ENCODE measurements around the gene CNTN4. TPM values are rescaled to one million over a fixed set of nuclear protein-coding genes. Genes with fewer than 3 reads are reported as not detected.

The CNTN4 gene
- total RNA-seq, 1 experiment from 2014 or later: 5.7 TPM

DNA sequence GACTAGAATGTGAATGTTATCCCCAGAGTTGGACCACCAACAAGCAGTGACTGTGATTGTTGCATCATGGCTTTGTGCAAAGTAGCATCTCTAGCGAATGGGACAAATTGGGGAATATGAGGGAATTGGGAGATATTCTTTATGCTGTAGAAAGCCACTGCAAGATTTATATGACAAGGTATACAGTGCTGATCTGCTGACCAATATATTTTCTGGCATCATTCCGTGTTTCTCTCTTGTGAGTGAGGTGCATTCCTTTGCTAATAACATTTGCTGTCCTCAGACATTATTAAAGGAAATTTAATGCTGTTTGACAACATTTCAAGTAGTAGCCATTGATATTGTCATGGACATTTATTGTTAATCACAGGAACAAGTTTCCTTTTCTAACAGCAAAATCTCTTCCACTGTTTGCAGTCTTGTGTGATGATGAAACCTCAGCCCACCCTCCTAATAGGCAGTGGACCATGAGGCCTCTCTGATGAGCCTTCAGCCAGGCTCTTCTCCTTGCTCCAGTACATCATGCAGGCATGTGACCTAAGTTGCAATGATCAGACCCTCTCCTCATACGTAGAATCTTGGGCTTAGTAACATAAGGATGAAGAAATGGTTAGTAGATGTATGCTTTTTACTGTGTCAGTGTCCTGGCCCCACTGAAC is 16.1 kb downstream of the CNTN4 start:
- Histone ChIP-seq H3K4me3 (ENCODE audit: low read depth, low read length, poor library complexity, severe bottlenecking) (no peak overlapping the region), H3K27ac (ENCODE audit: low read depth, low read length, poor library complexity, severe bottlenecking) (no peak overlapping the region), H3K4me1 (ENCODE audit: insufficient read depth, low read length, poor library complexity, severe bottlenecking) (no peaks in the 10 kb centered on the region), H3K9me3 (ENCODE audit: low read depth, low read length, poor library complexity, severe bottlenecking) (no peaks in the 10 kb centered on the region), H3K27me3 (replicated peaks; ENCODE audit: insufficient read depth, low read depth, low read length, poor library complexity) (no peaks in the 10 kb centered on the region), H3K36me3 (ENCODE audit: insufficient read depth, low read length, poor library complexity, severe bottlenecking) (no peaks in the 10 kb centered on the region)
- DNase-seq (ENCODE audit: low spot score): no peak
- ChIA-PET POLR2A (ENCODE audit: low non-redundant PET) (no interaction called here), CTCF (no interaction called here)
- BruUV-seq (replicated peaks): no TSS peak
- TF ChIP-seq EZH2 (IDR thresholded peaks at IDR 0.05; ENCODE audit: borderline replicate concordance, low read depth, low read length, poor library complexity, severe bottlenecking) (no peak), CTCF (conservative IDR thresholded peaks at IDR 0.05; ENCODE audit: low read depth, low read length) (no peak)
- intact Hi-C loops (cut with micrococcal nuclease; ENCODE audit: unreplicated experiment): no loop called here

- Histone ChIP-seq H3K9me3 (ENCODE audit: low read depth, low read length, poor library complexity, severe bottlenecking) (peaks cover 5% of the 10 kb centered on the region), H3K4me3 (ENCODE audit: low read depth, low read length, poor library complexity, severe bottlenecking) (no peak overlapping the region), H3K27me3 (replicated peaks; ENCODE audit: insufficient read depth, low read depth, low read length, poor library complexity) (no peaks in the 10 kb centered on the region), H3K4me1 (ENCODE audit: insufficient read depth, low read length, poor library complexity, severe bottlenecking) (no peaks in the 10 kb centered on the region), H3K27ac (ENCODE audit: low read depth, low read length, poor library complexity, severe bottlenecking) (no peak overlapping the region), H3K36me3 (ENCODE audit: insufficient read depth, low read length, poor library complexity, severe bottlenecking) (no peaks in the 10 kb centered on the region)
- intact Hi-C loops (cut with micrococcal nuclease; ENCODE audit: unreplicated experiment): no loop called here
- DNase-seq (ENCODE audit: low spot score): no peak
- CTCF ChIA-PET: no interaction called here
- no TSS peak for BruUV-seq (replicated peaks)
- POLR2A ChIA-PET (ENCODE audit: low non-redundant PET): no interaction called here
- TF ChIP-seq EZH2 (IDR thresholded peaks at IDR 0.05; ENCODE audit: borderline replicate concordance, low read depth, low read length, poor library complexity, severe bottlenecking): no peak
- TF ChIP-seq CTCF (conservative IDR thresholded peaks at IDR 0.05; ENCODE audit: low read depth, low read length): no peak
Measured at GRCh38 chr3:2130726-2131125, 32.1 kb downstream of the CNTN4 start.

GRCh38 chr3:2133146-2133545 is 34.5 kb downstream of the CNTN4 start:
- no peaks in the 10 kb centered on the region for H3K4me1 ChIP-seq (ENCODE audit: insufficient read depth, low read length, poor library complexity, severe bottlenecking)
- no peaks in the 10 kb centered on the region for H3K36me3 ChIP-seq (ENCODE audit: insufficient read depth, low read length, poor library complexity, severe bottlenecking)
- POLR2A ChIA-PET (ENCODE audit: low non-redundant PET): no interaction called here
- no peak for TF ChIP-seq CTCF (conservative IDR thresholded peaks at IDR 0.05; ENCODE audit: low read depth, low read length)
- no peak for TF ChIP-seq EZH2 (IDR thresholded peaks at IDR 0.05; ENCODE audit: borderline replicate concordance, low read depth, low read length, poor library complexity, severe bottlenecking)
- no peaks in the 10 kb centered on the region for H3K27me3 ChIP-seq (replicated peaks; ENCODE audit: insufficient read depth, low read depth, low read length, poor library complexity)
- intact Hi-C loops (cut with micrococcal nuclease; ENCODE audit: unreplicated experiment): no loop called here
- no peaks in the 10 kb centered on the region for H3K9me3 ChIP-seq (ENCODE audit: low read depth, low read length, poor library complexity, severe bottlenecking)
- H3K4me3 ChIP-seq (ENCODE audit: low read depth, low read length, poor library complexity, severe bottlenecking): no peak overlapping the region
- DNase-seq (ENCODE audit: low spot score): no peak
- CTCF ChIA-PET: no interaction called here
- no TSS peak for BruUV-seq (replicated peaks)
- H3K27ac ChIP-seq (ENCODE audit: low read depth, low read length, poor library complexity, severe bottlenecking): no peak overlapping the region

Data from A673 (cell line).